ENCODE results near the gene DOK4. TPM values are rescaled to one million over a fixed set of nuclear protein-coding genes. Genes with fewer than 3 reads are reported as not detected.

Gene DOK4
- total RNA-seq, 1 experiment from 2014 or later = 14.4 TPM

GRCh38 chr16:57479205-57479975, 6.9 kb downstream of the DOK4 start:
- Histone ChIP-seq H3K27ac (ENCODE audit: low read depth, low read length) (no peak overlapping the region), H3K36me3 (ENCODE audit: control insufficient read depth in 1 of 2, insufficient read depth in 2 of 2, low read length in 2 of 2) (no peaks in the 10 kb centered on the region), H3K9ac (ENCODE audit: low read length) (no peak overlapping the region), H3K27me3 (ENCODE audit: insufficient read depth, low read length) (no peaks in the 10 kb centered on the region), H3K79me2 (ENCODE audit: insufficient read depth, low read length) (no peaks in the 10 kb centered on the region), H3K4me2 (ENCODE audit: low read length) (peak overlapping the region; percentile 48), H3K4me3 (replicated peaks in 1 of 2; ENCODE audit: low read depth in 1 of 2, low read length in 2 of 2) (no peak overlapping the region), H3K4me1 (ENCODE audit: control insufficient read depth in 1 of 2, insufficient read depth in 2 of 2, low read length in 2 of 2) (peaks cover 19 to 31% of the 10 kb centered on the region in 2 experiments; a peak in 3 of 4 replicates), H3K9me3 (ENCODE audit: control insufficient read depth in 1 of 2, insufficient read depth in 1 of 2, low read depth in 1 of 2, low read length in 2 of 2) (no peaks in the 10 kb centered on the region), H4K20me1 (ENCODE audit: insufficient read depth) (no peaks in the 10 kb centered on the region), H3K9me2 (ENCODE audit: insufficient read depth) (no peaks in the 10 kb centered on the region), H2AFZ (ENCODE audit: low read depth, low read length, poor library complexity, severe bottlenecking) (no peak overlapping the region)
- intact Hi-C loops (cut with micrococcal nuclease) = no loop called here
- POLR2A ChIA-PET = no interaction called here
- TF ChIP-seq SIN3A (IDR thresholded peaks at IDR 0.05; ENCODE audit: low read depth) = no peak
- TF ChIP-seq POLR2AphosphoS5 (IDR thresholded peaks at IDR 0.05; ENCODE audit: low read depth, low read length) = no peak
- no peak for TF ChIP-seq SRF (IDR thresholded peaks at IDR 0.05; ENCODE audit: low read depth)
- TF ChIP-seq EGR1 (IDR thresholded peaks at IDR 0.05; ENCODE audit: low read depth) = no peak
- no peak for TF ChIP-seq EZH2 (IDR thresholded peaks at IDR 0.05)
- no peak for TF ChIP-seq ZFX (IDR thresholded peaks at IDR 0.05)
- TF ChIP-seq ZBTB33 (IDR thresholded peaks at IDR 0.05; ENCODE audit: extremely low read depth, insufficient replicate concordance, low read length) = no peak
- TF ChIP-seq FOSL1 (IDR thresholded peaks at IDR 0.05; ENCODE audit: low read depth) = no peak
- DNase-seq (ENCODE audit: low read depth, low spot score) (no peak), ATAC-seq (peak; percentile 40)
- RAD21 ChIA-PET (ENCODE audit: low non-redundant PET in 1 of 2, low total read pairs in 2 of 2, uncharacterized antibody in 2 of 2, unreplicated experiment in 2 of 2) = no interaction called here
- no TSS peak for BruUV-seq (replicated peaks)
- CTCF ChIA-PET = no interaction called here
